Vein endothelial cell (primary cell): ENCODE data around the gene GALR2. TPM values are rescaled to one million over a fixed set of nuclear protein-coding genes. Genes with fewer than 3 reads are reported as not detected.

Experiments used
- small RNA-seq: library from RNA; depleted of rRNA; stranded (forward); fragments of <200 nt; gene quantifications from one replicate; pipeline ENCODE3, GENCODE V24; 2012
- total RNA-seq: library from RNA; depleted of rRNA; stranded (reverse); fragments of >200 nt; gene quantifications from 2 replicates; pipeline ENCODE4 v1.2.3, GENCODE V29; 2012

GALR2 gene
- not detected in 2 replicates for total RNA-seq

GRCh38 chr17:76074390-76075363 lies at the start of gene GALR2:
GALR2 (plus strand) TSS chr17:76074781; CDS start chr17:76074884, 103 bp downstream.

GRCh38 chr17:76027159-76027839 lies 47.3 kb upstream of the GALR2 start, which contains the start of gene EVPL:
EVPL (minus strand) TSS chr17:76027306; CDS start chr17:76027198, 108 bp downstream.

GRCh38 chr17:76072148-76072858 lies 2.3 kb upstream of the GALR2 start, which contains the start of gene SRP68:
SRP68 (minus strand) TSS chr17:76072517; CDS start chr17:76072491, 26 bp downstream.

GRCh38 chr17:76078860-76079534 lies 4.4 kb downstream of the GALR2 start, which contains the start of gene ZACN:
ZACN (plus strand) TSS chr17:76079182; CDS start chr17:76079265, 83 bp downstream.

GRCh38 chr17:76103274-76104139 lies 28.9 kb downstream of the GALR2 start, which contains the start of gene EXOC7:
EXOC7 (minus strand) TSS chr17:76103787; CDS start chr17:76103692, 95 bp downstream.

Small RNAs within 50 kb of the gene (small RNA-seq; reads per million reads assigned to genes)
- gene MIR6868 = 0.08 reads per million

Other genes starting within 250 kb of the GALR2 start
- 0.76 and 3.9 TPM in 2 replicates for gene UNC13D, start 230.4 kb upstream of the GALR2 start, total RNA-seq
- gene WBP2, start 219.4 kb upstream of the GALR2 start, total RNA-seq = 28.4 and 51.6 TPM in 2 replicates
- 61.9 and 66.6 TPM in 2 replicates for gene TRIM47, start 196.2 kb upstream of the GALR2 start, total RNA-seq
- gene TRIM65, start 177.8 kb upstream of the GALR2 start, total RNA-seq = 30.4 and 35.6 TPM in 2 replicates
- 41.0 and 42.8 TPM in 2 replicates for gene MRPL38, start 169.9 kb upstream of the GALR2 start, total RNA-seq
- 5.5 and 7.2 TPM in 2 replicates for gene FBF1, start 133.7 kb upstream of the GALR2 start, total RNA-seq
- 57.5 and 70.3 TPM in 2 replicates for gene ACOX1, start 95.6 kb upstream of the GALR2 start, total RNA-seq
- gene TEN1, start 95.5 kb upstream of the GALR2 start, total RNA-seq = 18.7 and 21.6 TPM in 2 replicates
- 0.33 and 1.5 TPM in 2 replicates for gene CDK3, start 73.9 kb upstream of the GALR2 start, total RNA-seq
- gene EVPL, start 47.5 kb upstream of the GALR2 start, total RNA-seq = not detected in 2 replicates
- 29.4 and 33.4 TPM in 2 replicates for gene SRP68, start 2.3 kb upstream of the GALR2 start, total RNA-seq
- gene ZACN, start 4.4 kb downstream of the GALR2 start, total RNA-seq = not detected in 2 replicates
- gene EXOC7, start 29.0 kb downstream of the GALR2 start, total RNA-seq = 102 and 107 TPM in 2 replicates
- gene FOXJ1, start 66.5 kb downstream of the GALR2 start, total RNA-seq = not detected in 2 replicates
- 0.29 and 0.65 TPM in 2 replicates for gene RNF157, start 165.7 kb downstream of the GALR2 start, total RNA-seq
- gene UBALD2, start 190.6 kb downstream of the GALR2 start, total RNA-seq = 8.4 and 11.1 TPM in 2 replicates
- gene QRICH2, start 233.5 kb downstream of the GALR2 start, total RNA-seq = 2.0 and 3.2 TPM in 2 replicates